CD1c-positive myeloid dendritic cell (primary cell): ENCODE measurements around the gene CCDC157.

Experiments
- DNase-seq: peaks from one replicate; pipeline ENCODE4 v3.0.0-alpha.2; 2016; ENCODE audit errors: extremely low spot score

Gene CCDC157

DNA sequence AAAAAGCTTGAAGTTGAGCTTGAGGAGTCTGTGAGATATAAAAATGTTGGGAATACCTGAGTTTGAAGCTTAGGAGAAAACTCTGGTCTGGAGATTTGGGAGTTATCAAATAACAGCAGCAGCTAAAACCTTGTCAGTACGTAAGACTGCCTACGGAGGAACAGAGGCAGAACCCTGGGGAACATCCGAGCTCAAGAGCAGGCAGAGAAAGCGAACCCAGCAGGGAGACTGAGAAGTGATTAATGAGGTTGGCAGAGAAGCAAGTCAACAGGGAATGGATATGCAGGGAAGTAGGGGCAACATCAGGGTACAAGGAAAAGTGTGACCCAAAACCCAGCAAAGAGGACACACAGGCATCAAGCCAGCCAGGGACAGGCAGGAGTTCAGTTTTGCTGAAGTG is 56.2 kb downstream of the CCDC157 start:
- no peak for DNase-seq

DNA sequence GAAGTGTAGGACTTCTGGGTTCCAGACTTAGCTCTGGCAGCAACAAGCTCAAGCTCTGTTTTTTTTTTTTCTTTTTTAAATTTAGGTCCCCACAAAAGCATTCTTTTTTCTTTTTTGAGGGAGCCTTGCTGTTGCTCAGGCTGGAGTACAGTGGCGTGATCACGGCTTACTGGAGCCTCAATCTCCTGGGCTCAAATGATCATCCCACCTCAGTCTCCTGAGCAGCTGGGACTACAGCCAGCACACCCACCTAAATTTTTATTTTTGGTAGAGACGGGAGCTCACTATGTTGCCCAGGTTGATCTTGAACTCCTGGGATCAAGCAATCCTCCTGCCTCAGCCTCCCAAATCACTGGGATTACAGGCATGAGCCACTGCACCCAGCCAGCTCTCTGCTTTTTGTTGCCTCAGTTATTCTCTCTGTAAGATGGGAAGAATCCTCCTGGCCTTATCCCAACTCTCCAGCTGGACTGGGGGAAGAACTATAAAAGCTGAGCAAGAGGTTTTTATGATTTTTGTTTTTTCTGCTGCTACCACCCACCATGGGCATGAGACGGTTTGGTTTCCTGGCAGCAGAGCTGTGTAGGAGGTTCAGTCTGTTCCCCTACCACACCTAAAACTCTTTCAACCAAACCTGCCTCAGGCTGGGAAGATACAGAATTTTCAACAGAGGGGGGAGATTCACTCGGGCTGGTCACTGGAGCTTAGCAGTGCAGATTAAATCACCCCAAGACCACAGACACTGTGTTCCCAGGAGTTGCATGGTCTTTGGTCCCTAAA is 57.1 kb downstream of the CCDC157 start:
- DNase-seq: no peak

DNA sequence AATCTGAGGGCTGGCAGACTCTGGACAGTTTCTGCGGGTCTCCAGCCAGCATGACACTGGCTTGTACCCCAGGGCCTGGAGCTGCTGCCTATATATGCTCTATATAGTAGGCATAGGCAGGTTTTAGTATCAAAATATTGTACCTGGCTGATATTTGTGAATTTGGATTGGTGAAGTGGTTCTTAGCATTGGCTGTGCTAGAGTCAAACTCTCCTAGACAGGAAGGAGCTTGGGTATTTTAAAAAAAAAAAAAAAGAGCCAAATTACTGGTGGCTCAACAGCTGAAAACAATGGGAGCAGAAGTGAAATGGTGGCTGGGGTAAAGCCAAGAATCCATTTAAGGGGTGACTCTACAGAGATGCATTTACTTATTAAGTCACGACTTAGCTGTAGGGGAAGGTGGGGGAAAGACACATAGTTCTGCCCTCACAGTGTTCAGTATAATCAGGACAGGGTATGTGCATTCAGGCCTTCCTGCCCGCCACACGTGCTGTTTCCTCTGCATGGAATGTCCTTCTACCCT is 57.8 kb downstream of the CCDC157 start:
- no peak for DNase-seq

DNA sequence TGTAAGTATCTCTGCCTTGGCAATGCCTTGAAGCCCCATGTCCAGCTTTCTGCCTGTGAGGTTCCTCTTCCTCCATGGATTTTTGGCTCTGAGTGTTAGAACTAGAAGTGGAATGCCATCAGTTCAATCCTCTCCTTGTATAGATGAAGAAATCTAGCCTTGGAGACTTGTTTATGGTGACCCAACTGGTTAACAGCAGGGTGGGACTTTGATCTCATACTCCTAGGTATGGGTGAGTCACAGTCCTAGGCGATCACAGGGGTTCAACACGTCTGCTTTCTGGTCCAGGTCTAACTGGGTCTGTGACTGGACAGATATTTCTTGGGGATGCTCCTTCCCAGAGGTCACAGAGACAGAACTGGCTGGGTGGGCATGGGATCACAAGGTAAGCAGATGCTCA is 59.6 kb downstream of the CCDC157 start:
- no peak for DNase-seq

DNA sequence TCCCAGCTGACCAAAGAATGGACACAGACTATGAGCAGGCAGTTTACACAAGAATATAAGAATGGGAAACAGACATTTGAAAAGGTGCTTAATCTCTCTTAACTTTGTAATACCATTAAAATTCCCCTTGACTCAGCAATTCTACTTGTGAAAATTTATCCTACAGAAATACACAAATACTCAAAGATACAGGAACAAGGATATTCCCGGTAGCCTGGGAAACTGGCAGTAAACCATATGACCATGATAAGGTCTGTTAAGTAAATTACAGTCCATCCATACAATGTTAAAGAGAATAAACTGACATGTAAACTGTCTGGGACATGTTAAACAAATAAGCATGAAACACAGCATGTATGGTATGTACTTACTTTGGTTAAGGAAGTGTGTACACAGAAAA is 60.0 kb downstream of the CCDC157 start:
- DNase-seq: no peak

DNA sequence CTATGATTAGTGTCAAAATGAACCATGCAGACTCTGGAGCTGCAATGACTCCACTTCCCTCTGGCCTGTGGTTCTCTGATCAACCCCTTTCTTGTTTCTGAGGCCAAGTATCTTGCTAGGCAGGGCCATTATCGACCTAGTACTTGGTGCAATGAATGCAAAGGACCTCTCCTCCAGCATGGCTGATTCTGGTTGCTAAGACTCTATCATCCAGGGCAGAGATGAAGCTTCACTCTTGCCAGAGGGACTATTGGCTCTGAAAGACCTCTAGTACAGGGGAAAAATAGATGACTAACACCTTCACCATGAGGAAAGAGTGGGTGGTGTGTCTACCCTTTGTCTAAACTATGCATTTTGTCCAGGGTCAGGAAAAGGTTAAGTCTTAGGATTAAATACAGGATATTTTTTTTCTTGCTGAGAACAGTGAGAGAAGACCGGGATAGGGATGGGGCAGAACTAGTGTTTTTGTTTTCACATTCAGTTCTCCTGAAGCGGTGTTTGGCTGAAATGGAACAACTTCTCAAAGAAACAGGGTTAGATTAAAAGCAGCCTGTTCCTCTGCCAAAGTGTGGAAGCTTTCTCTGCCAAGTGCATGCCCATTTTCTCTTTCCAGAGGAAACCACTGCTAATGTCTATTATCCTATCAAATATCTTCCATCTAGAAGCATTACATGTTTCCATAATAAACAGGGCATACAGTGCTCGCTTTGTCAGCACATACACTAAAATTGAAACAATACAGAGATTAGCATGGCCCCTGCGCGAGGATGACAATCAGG is 63.7 kb downstream of the CCDC157 start:
- peak; percentile 30 for DNase-seq

DNA sequence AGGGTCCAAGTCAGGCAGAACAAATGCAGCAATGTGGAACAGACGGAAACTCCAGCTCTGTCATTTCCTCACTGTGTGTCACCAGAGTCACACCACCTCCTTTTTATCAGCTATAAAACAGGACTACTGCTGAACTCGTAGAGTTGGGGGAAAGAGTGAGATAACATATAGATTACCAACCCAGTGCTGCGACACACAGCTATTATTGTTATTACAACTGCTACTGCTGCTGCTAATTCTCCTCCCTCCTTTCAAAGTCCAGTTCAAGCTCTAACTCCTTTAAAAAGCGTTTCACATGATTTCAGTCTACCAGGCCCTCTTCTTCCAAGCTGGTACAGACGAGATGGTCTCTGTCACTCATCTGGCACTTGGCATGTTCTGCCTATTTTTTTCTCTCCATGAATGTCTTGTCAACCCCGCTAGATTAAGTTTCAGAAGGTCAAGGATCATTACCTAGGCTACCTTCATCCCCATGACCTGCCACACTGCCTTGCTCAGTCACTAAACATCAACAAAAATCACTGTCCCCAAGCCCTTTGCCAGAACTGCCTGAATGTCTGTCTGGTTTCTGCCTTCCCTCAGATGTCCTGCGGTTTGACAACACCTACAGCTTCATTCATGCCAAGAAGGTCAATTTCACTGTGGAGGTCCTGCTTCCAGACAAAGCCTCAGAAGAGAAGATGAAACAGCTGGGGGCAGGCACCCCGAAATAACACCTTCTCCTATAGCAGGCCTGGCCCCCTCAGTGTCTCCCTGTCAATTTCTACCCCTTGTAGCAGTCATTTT is 65.1 kb downstream of the CCDC157 start:
- no peak for DNase-seq

DNA sequence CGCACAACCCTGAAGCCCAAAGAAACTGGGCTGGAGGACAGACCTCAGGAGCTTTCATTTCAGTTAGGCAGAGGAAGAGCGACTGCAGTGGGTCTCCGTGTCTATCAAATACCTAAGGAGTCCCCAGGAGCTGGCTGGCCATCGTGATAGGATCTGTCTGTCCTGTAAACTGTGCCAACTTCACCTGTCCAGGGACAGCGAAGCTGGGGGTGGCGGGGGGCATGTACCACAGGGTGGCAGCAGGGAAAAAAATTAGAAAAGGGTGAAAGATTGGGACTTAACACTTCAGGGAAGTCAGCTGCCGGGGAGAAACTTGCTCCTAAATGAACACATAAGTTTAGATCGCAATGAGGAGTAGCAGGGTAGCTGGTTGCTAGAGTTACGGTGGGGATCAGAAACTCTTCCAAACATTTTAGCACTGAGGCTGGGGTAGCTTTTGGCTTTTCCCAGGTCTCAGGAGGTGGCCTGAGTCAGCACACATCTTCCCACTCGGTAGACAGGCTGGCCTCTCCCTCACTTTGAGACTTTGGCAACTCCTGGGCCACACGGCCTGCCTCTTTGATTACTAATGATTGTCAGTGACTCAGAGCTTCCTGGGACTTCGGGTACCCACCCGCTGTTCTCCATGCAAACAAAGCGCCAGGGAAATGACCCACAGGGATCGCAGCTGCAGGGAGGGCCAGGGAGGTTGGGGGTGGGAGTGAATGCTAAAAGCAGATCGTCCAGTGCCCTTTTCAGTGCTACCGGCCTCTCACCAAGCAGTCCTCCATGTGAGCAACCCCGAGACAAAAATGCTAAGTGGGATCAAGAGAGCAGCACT is 65.9 kb downstream of the CCDC157 start:
- peak; percentile 79 for DNase-seq

DNA sequence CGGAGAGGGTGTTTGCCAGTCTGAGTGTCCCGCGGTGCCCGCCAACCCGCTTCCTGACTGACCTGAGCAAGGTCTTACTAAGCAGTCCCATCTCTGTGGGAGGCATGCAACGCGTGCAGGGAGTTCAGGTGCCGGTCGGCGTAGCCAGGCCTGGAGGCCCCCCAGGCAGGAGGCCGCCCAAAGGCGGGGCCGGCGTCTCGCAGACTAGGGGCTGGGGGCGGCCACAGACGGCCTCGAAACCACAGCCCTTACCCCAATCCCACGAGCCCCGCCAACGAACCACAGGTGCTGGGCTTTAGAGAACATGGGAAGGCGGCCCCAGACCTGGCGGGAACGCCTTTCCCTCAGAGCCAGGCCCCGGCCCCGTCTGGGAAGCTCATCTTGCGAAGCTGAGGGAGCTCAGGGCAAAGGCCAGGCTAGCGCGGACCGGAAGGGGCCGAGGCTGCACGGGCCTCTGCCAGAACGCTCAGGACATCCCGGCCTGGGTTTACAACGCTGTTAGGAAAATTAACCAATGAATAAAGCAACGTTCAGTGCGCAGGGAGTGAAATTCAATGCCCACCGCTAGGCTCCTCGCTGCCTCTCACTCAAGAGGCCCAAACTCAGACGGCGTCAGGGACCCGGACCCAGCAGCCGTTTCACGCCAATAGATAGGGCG is 66.6 kb downstream of the CCDC157 start:
- DNase-seq: no peak

DNA sequence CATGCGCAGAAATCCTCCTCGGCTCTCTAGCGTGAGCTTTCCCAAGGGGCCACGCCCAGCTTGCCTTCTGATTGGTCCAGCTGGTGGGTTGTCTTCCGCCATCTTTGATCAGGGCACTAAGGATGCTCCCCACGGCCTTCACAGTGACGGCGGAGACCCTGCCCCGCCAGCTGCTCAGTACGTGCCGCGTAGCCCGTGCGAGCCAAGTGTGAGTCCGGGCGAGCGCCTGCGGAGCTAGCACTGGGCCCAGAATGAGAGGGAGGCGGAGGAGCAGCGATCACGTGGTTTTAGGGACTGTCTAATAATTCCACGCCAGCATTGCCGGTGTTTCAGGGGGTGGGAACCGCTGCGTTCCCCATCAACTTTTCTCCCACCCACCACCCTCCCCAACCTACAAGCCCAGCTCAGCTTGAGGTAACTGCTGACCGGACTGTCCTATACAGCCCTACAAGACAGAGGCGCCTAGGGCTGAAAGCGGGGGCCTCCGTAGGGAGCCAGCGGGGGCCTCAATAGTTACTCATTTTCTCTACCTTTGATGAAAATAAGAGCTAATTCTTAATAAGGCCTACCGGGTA is 67.2 kb downstream of the CCDC157 start:
- DNase-seq: peak; percentile 100

DNA sequence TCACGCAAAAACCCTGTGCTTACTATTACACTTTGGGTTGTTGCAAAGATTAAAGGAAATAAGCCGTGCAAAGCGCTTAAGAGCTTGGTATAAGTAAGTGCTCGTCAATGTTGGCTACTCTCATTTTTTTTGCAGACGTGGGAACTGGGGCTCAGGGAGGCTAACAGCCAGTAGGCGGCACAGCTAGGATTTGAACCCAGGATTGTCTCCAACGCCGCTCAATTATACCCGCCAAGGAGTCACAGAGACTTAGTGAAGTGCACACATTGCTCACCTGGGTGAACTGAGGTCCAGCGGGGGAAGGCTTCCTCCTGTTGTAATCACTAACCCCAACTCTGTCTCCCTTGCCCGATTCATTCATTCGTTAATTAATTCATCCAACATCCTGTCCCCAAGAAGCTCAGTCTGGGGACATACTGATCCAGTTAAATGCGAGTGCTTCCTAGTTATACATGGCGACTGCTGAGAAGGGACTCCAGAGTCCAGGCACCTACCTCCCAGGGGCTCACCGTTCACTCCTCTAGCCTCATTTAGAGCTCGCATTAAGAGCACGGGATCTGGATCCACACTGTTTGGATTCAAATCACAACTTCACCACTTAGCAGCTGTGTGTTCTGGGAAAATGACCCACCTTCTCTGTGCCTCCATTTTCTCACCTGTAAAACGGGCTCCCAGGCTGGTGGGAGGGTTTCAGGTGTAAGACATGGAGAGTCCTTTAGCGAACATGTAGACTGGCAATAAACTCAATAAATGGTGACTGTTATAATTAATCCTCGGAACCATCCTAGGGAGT is 67.9 kb downstream of the CCDC157 start:
- no peak for DNase-seq

DNA sequence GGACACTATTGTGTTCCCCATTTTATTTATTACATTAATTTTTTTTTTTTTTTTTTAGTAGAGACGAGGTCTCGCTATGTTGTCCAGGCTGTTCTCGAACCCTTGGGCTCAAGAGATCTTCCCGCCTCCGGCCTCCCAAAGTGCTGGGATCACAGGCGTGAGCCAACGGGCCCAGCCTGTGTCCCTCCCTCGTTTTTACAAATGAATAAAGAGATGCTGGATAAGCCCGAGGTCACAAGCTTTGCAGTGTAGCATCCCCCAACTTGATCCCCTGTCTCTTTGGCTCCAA is 68.5 kb downstream of the CCDC157 start:
- DNase-seq: no peak

DNA sequence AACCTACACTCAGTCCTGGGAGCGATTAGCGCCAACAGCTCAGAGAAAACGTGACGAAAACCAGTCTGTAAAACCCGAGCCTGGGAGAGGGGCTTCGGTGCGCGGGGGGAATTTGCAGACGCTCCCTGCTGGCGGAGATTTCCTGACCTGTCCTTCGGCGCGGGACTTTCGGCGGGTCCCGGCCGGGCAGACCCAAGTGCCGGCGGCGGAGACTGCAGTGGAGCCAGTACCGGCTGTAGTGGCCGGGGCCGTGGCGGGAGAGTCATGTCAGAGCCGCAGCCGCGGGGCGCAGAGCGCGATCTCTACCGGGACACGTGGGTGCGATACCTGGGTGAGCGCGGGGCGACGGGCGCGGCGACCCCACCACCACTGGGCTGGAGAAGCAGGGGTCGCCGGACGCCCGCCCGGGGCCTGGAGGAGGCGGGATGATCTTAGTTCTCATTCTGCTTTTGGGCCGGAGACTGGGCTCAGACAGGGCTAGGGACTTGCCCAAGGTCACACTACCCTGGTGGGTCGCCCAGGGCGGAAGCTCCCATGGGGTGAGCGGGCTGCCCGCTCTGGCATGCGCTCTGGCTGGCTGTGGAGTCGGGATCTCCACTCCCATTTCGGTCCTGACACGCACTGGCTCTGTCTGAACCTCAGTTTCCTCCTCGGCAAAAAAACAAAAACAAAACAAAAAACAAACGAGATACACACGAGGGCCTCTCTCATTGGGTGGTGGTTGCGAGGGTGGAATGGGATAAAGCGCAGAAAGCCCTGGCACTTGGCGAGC is 69.0 kb downstream of the CCDC157 start, which contains the start of gene MTFP1:
Gene MTFP1 (plus strand): TSS at position 153 of the 772 bp plus-strand sequence. CDS start 112 bp downstream, at position 265.
- peak; percentile 78 for DNase-seq
